Neural cell (in vitro differentiated cells): ENCODE results near the gene EPS8. TPM values are rescaled to one million over a fixed set of nuclear protein-coding genes. Genes with fewer than 3 reads are reported as not detected.

Experiments used
- H2AFZ ChIP-seq: fragments of 200-600, 300-800 bp; sonication (generic), shearing (Covaris generic); 2 replicates; pipeline ENCODE4 v1.6.0; 2014; ENCODE audit warnings: low read depth, mild to moderate bottlenecking, antibody characterized with exemption, low read length, moderate library complexity
- H3F3A ChIP-seq: fragments of 200-600 bp; shearing (Covaris generic); 2 replicates; pipeline ENCODE4 v1.6.1; 2016; ENCODE audit warnings: mild to moderate bottlenecking, moderate library complexity, mixed read lengths, antibody characterized with exemption, low read length; ENCODE audit not compliant: insufficient read depth, poor library complexity, severe bottlenecking
- H3K27ac ChIP-seq: fragments of 200-600, 300-800 bp; sonication (generic), shearing (Covaris generic); 2 replicates; pipeline ENCODE4 v1.5.1; 2014; ENCODE audit warnings: mild to moderate bottlenecking, low read length, moderate library complexity
- H3K27me3 ChIP-seq: fragments of 300-800, 200-600 bp; sonication (generic), shearing (Covaris generic); 2 replicates; pipeline ENCODE4 v1.6.0; 2014; ENCODE audit warnings: mild to moderate bottlenecking, low read depth, low read length, moderate library complexity; ENCODE audit not compliant: insufficient read depth
- H3K36me3 ChIP-seq: fragments of 300-800, 200-600 bp; sonication (generic), shearing (Covaris generic); 2 replicates; pipeline ENCODE4 v1.5.1; 2014; ENCODE audit warnings: mild to moderate bottlenecking, antibody characterized with exemption, low read length, moderate library complexity; ENCODE audit not compliant: insufficient read depth
- H3K4me2 ChIP-seq: fragments of 300-800, 200-600 bp; sonication (generic), shearing (Covaris generic); 2 replicates; pipeline ENCODE4 v1.6.0; 2014; ENCODE audit warnings: mild to moderate bottlenecking, low read length
- H3K4me3 ChIP-seq: fragments of 300-800, 200-600 bp; sonication (generic), shearing (Covaris generic); 2 replicates; pipeline ENCODE4 v1.5.1; 2014; ENCODE audit warnings: mild to moderate bottlenecking, low read length, moderate library complexity
- H3K79me2 ChIP-seq: fragments of 200-600 bp; shearing (Covaris generic); replicated peaks from 2 replicates; pipeline ENCODE4 v1.6.0; 2014; ENCODE audit warnings: mild to moderate bottlenecking, low read length, moderate library complexity; ENCODE audit not compliant: insufficient read depth
- H3K9ac ChIP-seq: fragments of 300-800, 200-600 bp; sonication (generic), shearing (Covaris generic); 2 replicates; pipeline ENCODE4 v1.6.1; 2016; ENCODE audit warnings: mild to moderate bottlenecking, low read length, mixed read lengths
- H3K9me2 ChIP-seq: fragments of 200-600 bp; shearing (Covaris generic); 2 replicates; pipeline ENCODE4 v1.6.1; 2016; ENCODE audit warnings: mild to moderate bottlenecking, low read length, mixed read lengths; ENCODE audit not compliant: insufficient read depth
- H3K9me3 ChIP-seq: fragments of 200-600, 300-800 bp; sonication (generic), shearing (Covaris generic); 2 replicates; pipeline ENCODE4 v1.6.1; 2016; ENCODE audit warnings: mild to moderate bottlenecking, mixed run types, low read length, moderate library complexity, mixed read lengths
- H4K20me1 ChIP-seq: fragments of 200-600 bp; shearing (Covaris generic); 2 replicates; pipeline ENCODE4 v1.6.1; 2016; ENCODE audit warnings: mild to moderate bottlenecking, mixed run types; ENCODE audit not compliant: insufficient read depth
- EP300 ChIP-seq: fragments of 450-650 bp; conservative IDR thresholded peaks from 2 replicates; pipeline ENCODE4 v1.6.1; 2014; ENCODE audit warnings: antibody characterized with exemption, mild to moderate bottlenecking, moderate library complexity; ENCODE audit not compliant: poor library complexity, severe bottlenecking
- EZH2 ChIP-seq: fragments of 200-600, 300-800 bp; shearing (Covaris generic), sonication (generic); IDR thresholded peaks from 2 replicates; pipeline ENCODE4 v1.6.1; 2014; ENCODE audit warnings: antibody characterized with exemption, low read length, borderline replicate concordance, mild to moderate bottlenecking; ENCODE audit not compliant: insufficient read depth, poor library complexity, severe bottlenecking
- MXI1 ChIP-seq: fragments of 450-650 bp; conservative IDR thresholded peaks from 2 replicates; pipeline ENCODE4 v1.6.1; 2014; ENCODE audit warnings: antibody characterized with exemption, mild to moderate bottlenecking; ENCODE audit not compliant: poor library complexity, severe bottlenecking
- POLR2AphosphoS5 ChIP-seq: IDR thresholded peaks from 2 replicates; pipeline ENCODE4 v1.6.1; 2012
- RAD21 ChIP-seq: fragments of 450-650 bp; conservative IDR thresholded peaks from 2 replicates; pipeline ENCODE4 v1.6.1; 2014; ENCODE audit warnings: antibody characterized with exemption, mild to moderate bottlenecking, moderate library complexity
- SMC3 ChIP-seq: fragments of 450-650 bp; conservative IDR thresholded peaks from 2 replicates; pipeline ENCODE4 v1.6.1; 2014; ENCODE audit warnings: antibody characterized with exemption, mild to moderate bottlenecking, moderate library complexity; ENCODE audit not compliant: poor library complexity
- TAF1 ChIP-seq: IDR thresholded peaks from 2 replicates; pipeline ENCODE4 v1.6.1; 2012; ENCODE audit warnings: low read depth
- polyA plus RNA-seq: library from polyadenylated mRNA; depleted of rRNA; stranded (reverse); fragments of >200 nt; gene quantifications from 2 replicates; pipeline ENCODE4 v1.2.3, GENCODE V29; 2014
- TF ChIP-seq, protein P1 (sequence below): fragments of 450-650 bp; IDR thresholded peaks from 2 replicates; pipeline ENCODE4 v1.5.1; 2014; ENCODE audit warnings: antibody characterized with exemption, mild to moderate bottlenecking, moderate library complexity; ENCODE audit not compliant: poor library complexity, severe bottlenecking
- TF ChIP-seq, protein P2 (sequence below): IDR thresholded peaks from 2 replicates; pipeline ENCODE4 v1.6.1; 2012; ENCODE audit warnings: borderline replicate concordance

The EPS8 gene
- polyA plus RNA-seq, 1 donor from 2014 or later = 12.2 TPM

DNA sequence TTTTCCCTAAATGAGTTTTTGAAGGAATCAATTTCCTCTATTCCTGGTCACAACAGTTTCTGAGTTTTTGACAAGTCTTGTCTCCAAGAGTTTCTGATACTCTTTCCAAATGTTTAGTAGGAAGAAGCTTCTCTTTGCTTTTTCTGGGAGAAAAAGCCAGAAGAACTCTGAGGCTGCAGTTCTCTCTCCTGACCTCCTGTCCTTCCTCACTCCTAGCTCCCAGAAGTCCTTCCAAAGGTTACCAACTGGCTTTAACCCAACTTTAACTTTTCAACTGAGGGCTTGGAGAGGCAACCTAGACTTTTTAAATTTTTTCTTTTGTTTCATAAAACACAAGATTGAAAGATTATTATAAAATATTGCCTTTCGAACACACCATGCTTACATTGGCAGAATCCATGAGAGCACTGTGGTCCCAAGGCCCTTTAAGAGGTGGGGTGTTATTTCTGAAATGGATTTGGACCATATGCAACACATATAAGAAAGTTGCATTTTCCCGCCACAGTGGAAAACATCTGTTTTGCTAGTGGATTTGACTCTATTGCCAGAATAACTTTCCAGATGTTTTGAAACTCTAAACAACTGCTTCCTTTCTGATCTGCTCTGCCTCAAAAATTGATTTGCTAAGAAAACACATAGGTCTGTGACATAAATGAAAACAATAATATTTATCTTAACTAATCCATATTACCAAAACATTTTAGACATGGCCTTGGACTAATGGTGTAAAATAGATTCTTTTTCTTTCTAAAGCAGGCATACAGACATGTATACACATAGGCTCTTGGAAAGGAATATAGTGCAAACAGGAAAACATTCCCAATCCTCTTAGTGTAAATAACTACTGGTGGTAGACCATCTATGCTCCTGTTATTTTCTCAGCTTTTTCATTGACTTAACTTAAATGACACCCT is 22.3 kb upstream of the EPS8 start:
- Histone ChIP-seq H3K27me3 (no peaks in the 10 kb centered on the region), H4K20me1 (no peaks in the 10 kb centered on the region), H3K36me3 (no peaks in the 10 kb centered on the region), H3K9me2 (no peaks in the 10 kb centered on the region), H3K4me2 (no peak overlapping the region), H3K4me3 (no peak overlapping the region), H3K9me3 (no peaks in the 10 kb centered on the region), H3K9ac (no peak overlapping the region), H3F3A (no peaks in the 10 kb centered on the region), H2AFZ (no peak overlapping the region), H3K79me2 (no peaks in the 10 kb centered on the region), H3K27ac (no peak overlapping the region)
- TF ChIP-seq TAF1 = no peak
- TF ChIP-seq, protein P1, sequence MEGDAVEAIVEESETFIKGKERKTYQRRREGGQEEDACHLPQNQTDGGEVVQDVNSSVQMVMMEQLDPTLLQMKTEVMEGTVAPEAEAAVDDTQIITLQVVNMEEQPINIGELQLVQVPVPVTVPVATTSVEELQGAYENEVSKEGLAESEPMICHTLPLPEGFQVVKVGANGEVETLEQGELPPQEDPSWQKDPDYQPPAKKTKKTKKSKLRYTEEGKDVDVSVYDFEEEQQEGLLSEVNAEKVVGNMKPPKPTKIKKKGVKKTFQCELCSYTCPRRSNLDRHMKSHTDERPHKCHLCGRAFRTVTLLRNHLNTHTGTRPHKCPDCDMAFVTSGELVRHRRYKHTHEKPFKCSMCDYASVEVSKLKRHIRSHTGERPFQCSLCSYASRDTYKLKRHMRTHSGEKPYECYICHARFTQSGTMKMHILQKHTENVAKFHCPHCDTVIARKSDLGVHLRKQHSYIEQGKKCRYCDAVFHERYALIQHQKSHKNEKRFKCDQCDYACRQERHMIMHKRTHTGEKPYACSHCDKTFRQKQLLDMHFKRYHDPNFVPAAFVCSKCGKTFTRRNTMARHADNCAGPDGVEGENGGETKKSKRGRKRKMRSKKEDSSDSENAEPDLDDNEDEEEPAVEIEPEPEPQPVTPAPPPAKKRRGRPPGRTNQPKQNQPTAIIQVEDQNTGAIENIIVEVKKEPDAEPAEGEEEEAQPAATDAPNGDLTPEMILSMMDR = no peak
- TF ChIP-seq POLR2AphosphoS5 = no peak
- TF ChIP-seq, protein P2, sequence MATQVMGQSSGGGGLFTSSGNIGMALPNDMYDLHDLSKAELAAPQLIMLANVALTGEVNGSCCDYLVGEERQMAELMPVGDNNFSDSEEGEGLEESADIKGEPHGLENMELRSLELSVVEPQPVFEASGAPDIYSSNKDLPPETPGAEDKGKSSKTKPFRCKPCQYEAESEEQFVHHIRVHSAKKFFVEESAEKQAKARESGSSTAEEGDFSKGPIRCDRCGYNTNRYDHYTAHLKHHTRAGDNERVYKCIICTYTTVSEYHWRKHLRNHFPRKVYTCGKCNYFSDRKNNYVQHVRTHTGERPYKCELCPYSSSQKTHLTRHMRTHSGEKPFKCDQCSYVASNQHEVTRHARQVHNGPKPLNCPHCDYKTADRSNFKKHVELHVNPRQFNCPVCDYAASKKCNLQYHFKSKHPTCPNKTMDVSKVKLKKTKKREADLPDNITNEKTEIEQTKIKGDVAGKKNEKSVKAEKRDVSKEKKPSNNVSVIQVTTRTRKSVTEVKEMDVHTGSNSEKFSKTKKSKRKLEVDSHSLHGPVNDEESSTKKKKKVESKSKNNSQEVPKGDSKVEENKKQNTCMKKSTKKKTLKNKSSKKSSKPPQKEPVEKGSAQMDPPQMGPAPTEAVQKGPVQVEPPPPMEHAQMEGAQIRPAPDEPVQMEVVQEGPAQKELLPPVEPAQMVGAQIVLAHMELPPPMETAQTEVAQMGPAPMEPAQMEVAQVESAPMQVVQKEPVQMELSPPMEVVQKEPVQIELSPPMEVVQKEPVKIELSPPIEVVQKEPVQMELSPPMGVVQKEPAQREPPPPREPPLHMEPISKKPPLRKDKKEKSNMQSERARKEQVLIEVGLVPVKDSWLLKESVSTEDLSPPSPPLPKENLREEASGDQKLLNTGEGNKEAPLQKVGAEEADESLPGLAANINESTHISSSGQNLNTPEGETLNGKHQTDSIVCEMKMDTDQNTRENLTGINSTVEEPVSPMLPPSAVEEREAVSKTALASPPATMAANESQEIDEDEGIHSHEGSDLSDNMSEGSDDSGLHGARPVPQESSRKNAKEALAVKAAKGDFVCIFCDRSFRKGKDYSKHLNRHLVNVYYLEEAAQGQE = no peak
- TF ChIP-seq EZH2 = no peak
- no peak for TF ChIP-seq RAD21
- no peak for TF ChIP-seq EP300
- TF ChIP-seq MXI1 = no peak
- TF ChIP-seq SMC3 = no peak

DNA sequence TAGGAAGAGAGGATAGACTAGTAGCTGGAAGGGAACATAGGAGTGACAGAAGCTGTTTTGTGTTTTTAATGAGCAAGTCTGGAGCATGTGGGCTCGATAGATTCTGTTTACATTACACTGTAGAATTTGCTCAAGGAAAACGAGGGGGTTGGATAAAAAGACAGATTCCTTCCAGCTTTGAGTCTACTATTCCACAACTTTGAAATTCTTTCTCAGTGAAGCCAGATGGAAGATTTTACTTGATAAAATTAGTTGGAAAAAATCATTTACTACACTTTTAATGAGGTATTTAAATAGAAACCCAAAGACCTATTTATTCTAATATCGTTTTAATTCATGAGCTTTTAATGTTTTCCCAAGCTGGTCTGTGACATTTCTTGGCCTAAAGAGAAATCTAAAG is 19.5 kb upstream of the EPS8 start:
- Histone ChIP-seq H4K20me1 (no peaks in the 10 kb centered on the region), H3K4me3 (no peak overlapping the region), H2AFZ (no peak overlapping the region), H3K4me2 (no peak overlapping the region), H3K9me2 (no peaks in the 10 kb centered on the region), H3K79me2 (no peaks in the 10 kb centered on the region), H3K36me3 (no peaks in the 10 kb centered on the region), H3K27me3 (no peaks in the 10 kb centered on the region), H3F3A (no peaks in the 10 kb centered on the region), H3K9ac (no peak overlapping the region), H3K27ac (no peak overlapping the region), H3K9me3 (no peaks in the 10 kb centered on the region)
- TF ChIP-seq MXI1 = no peak
- no peak for TF ChIP-seq SMC3
- no peak for TF ChIP-seq POLR2AphosphoS5
- TF ChIP-seq, protein P2 = no peak
- no peak for TF ChIP-seq EP300
- no peak for TF ChIP-seq EZH2
- TF ChIP-seq, protein P1 = no peak
- no peak for TF ChIP-seq RAD21
- TF ChIP-seq TAF1 = no peak
